GM12878 (cell line): ENCODE results near the gene SETBP1. TPM values are rescaled to one million over a fixed set of nuclear protein-coding genes. Genes with fewer than 3 reads are reported as not detected.

Experiments
- ATAC-seq: fragments of 200-7000 bp; cut with Tn5 transposase; 3 replicates; pipeline ENCODE4 v1.9.1; 2020; ENCODE audit warnings: mild to moderate bottlenecking, moderate library complexity
- BruUV-seq: library from RNA; stranded (reverse); fragments of 400-500 nt; replicated peaks from 2 replicates; lab custom pipeline; 2021; lab: Mats Ljungman, UMichigan
- CTCF ChIA-PET: fragments of 300-600 bp; sonication (Branson Sonifier 250); formaldehyde crosslinking; extraction: SDS; loops from one replicate; lab custom pipeline; 2021; ENCODE audit warnings: inconsistent platforms; lab: Yijun Ruan, JAX
- POLR2A ChIA-PET: fragments of 350-600 bp; formaldehyde crosslinking; extraction: SDS; loops from one replicate; lab custom pipeline; 2021; ENCODE audit warnings: inconsistent platforms; lab: Charles Lee
- RAD21 ChIA-PET: fragments of 300-600 bp; sonication (Branson Sonifier 250); formaldehyde crosslinking; loops from one replicate; lab custom pipeline; 2023; ENCODE audit warnings: antibody characterized with exemption; ENCODE audit not compliant: unreplicated experiment; lab: Charles Lee
- SMC1A ChIA-PET: fragments of 300-600 bp; sonication (Branson Sonifier 250); formaldehyde crosslinking; loops from one replicate; lab custom pipeline; 2023; ENCODE audit not compliant: unreplicated experiment, uncharacterized antibody; lab: Charles Lee
- DNase-seq: peaks from one replicate; pipeline ENCODE4 v3.0.0-alpha.2; 2011; ENCODE audit warnings: low read depth, low spot score
- FAIRE-seq: peaks from 3 replicates; lab custom pipeline; 2011; peaks lifted over from hg19 to GRCh38; lab: Jason Lieb, UNC
- H2AFZ ChIP-seq: 2 replicates; pipeline ENCODE4 v1.6.0; 2011; ENCODE audit warnings: low read depth, low read length, control low read depth; ENCODE audit not compliant: control insufficient read depth
- H3K27ac ChIP-seq: 2 replicates; pipeline ENCODE4 v1.5.1; 2011; ENCODE audit warnings: control low read depth; ENCODE audit not compliant: control insufficient read depth, insufficient read depth
- H3K27me3 ChIP-seq, 2 experiments: replicated peaks in 1 of 2; 2 replicates each; pipeline versions ENCODE4 v1.6.0 to v1.6.1; 2011; ENCODE audit warnings: low read length in 1 of 2; ENCODE audit not compliant: control insufficient read depth in 2 of 2, insufficient read depth in 2 of 2
- H3K36me3 ChIP-seq, 2 experiments: 2 replicates each; pipeline ENCODE4 v1.5.1; 2011; ENCODE audit warnings: low read length in 1 of 2; ENCODE audit not compliant: control insufficient read depth in 2 of 2, insufficient read depth in 2 of 2
- H3K4me1 ChIP-seq: 2 replicates; pipeline ENCODE4 v1.6.1; 2011; ENCODE audit warnings: mild to moderate bottlenecking, low read length, moderate library complexity, mixed read lengths; ENCODE audit not compliant: control insufficient read depth, insufficient read depth
- H3K4me2 ChIP-seq: 2 replicates; pipeline ENCODE4 v1.6.0; 2011; ENCODE audit warnings: control low read depth; ENCODE audit not compliant: control insufficient read depth, insufficient read depth
- H3K4me3 ChIP-seq: fragments of 200-600 bp; sonication (generic); 2 replicates; pipeline ENCODE4 v1.5.1; 2016
- H3K79me2 ChIP-seq: 2 replicates; pipeline ENCODE4 v1.6.0; 2011; ENCODE audit warnings: low read length; ENCODE audit not compliant: control insufficient read depth, insufficient read depth
- H3K9ac ChIP-seq: 2 replicates; pipeline ENCODE4 v1.8.0; 2011; ENCODE audit warnings: low read length, control low read depth, mixed read lengths; ENCODE audit not compliant: control insufficient read depth, insufficient read depth
- H3K9me3 ChIP-seq: replicated peaks from 3 replicates; pipeline ENCODE4 v1.5.1; 2011; ENCODE audit warnings: mild to moderate bottlenecking, low read length; ENCODE audit not compliant: control insufficient read depth, insufficient read depth
- H4K20me1 ChIP-seq: 2 replicates; pipeline ENCODE4 v1.6.0; 2011; ENCODE audit not compliant: control insufficient read depth, insufficient read depth
- BCL11A ChIP-seq: IDR thresholded peaks from 2 replicates; pipeline ENCODE4 v1.6.1; 2011; ENCODE audit warnings: low read depth, low read length
- KLF5 ChIP-seq: fragments of 450-650 bp; IDR thresholded peaks from 2 replicates; pipeline ENCODE4 v1.6.1; 2014; ENCODE audit warnings: mild to moderate bottlenecking; ENCODE audit not compliant: partially characterized antibody
- LARP7 ChIP-seq: fragments of 450-650 bp; IDR thresholded peaks from 2 replicates; pipeline ENCODE4 v1.6.1; 2017; ENCODE audit warnings: mild to moderate bottlenecking
- MEF2A ChIP-seq: IDR thresholded peaks from 2 replicates; pipeline ENCODE4 v1.6.1; 2011; ENCODE audit warnings: low read depth, mild to moderate bottlenecking, low read length, moderate library complexity; ENCODE audit not compliant: insufficient read depth
- NBN ChIP-seq: fragments of 450-650 bp; IDR thresholded peaks from 2 replicates; pipeline ENCODE4 v1.6.1; 2016
- SUPT20H ChIP-seq: IDR thresholded peaks from 2 replicates; pipeline ENCODE4 v1.6.1; 2011; ENCODE audit warnings: low read depth, mild to moderate bottlenecking, low read length, moderate library complexity, borderline replicate concordance; ENCODE audit not compliant: control insufficient read depth
- ZNF384 ChIP-seq: IDR thresholded peaks from 2 replicates; pipeline ENCODE4 v1.6.1; 2012; ENCODE audit warnings: low read depth, mild to moderate bottlenecking, low read length, improper control_type of control experiment, borderline replicate concordance
- WGBS: methylation state at CpG from one replicate; pipeline ENCODE4 v1.1.6; 2016; ENCODE audit warnings: low lambda C conversion rate; ENCODE audit not compliant: insufficient replicate concordance, insufficient coverage; ENCODE audit errors: missing lambda C conversion rate; 5-methylcytosine and 5-hydroxymethylcytosine counted together
- in situ Hi-C: fragments of 300-500 bp; cut with MboI; formaldehyde crosslinking; loops from 9 replicates; pipeline ENCODE4 v1.14.3; 2018; ENCODE audit warnings: mixed read lengths
- intact Hi-C: fragments of 100-400 bp; cut with micrococcal nuclease; formaldehyde crosslinking; loops from one replicate; pipeline ENCODE4 v1.14.2; 2022; ENCODE audit not compliant: unreplicated experiment
- polyA plus RNA-seq, 11 experiments: library from polyadenylated mRNA; depleted of rRNA in 4 of 11; unstranded in 6 of 11; stranded (reverse) in 5 of 11; fragments of >200 nt; fragmentation: Nextera tagmentation in 4 of 11; fragmentation: Illumina TruSeq in 1 of 11; extraction: Ambion mirVana in 4 of 11; extraction: Trizol in 1 of 11; gene quantifications; 1 replicate in 1 of 11; 2 replicates in 10 of 11; pipeline versions ENCODE4 v1.2.1 to v1.2.3, GENCODE V29; 2011 to 2016; ENCODE audit warnings: inconsistent platforms in 2 of 11, missing spikeins in 2 of 11, low read depth in 1 of 11
- total RNA-seq, 4 experiments: library from RNA; depleted of rRNA in 3 of 4; stranded (reverse); fragments of >200 nt in 3 of 4; fragmentation: Illumina TruSeq in 1 of 4; extraction: Trizol in 1 of 4; gene quantifications; 2 replicates each; pipeline versions ENCODE4 v1.2.1 to v1.2.3, GENCODE V29; 2013 to 2021
- TF ChIP-seq, protein P1 (sequence below): fragments of 450-650 bp; formaldehyde crosslinking; IDR thresholded peaks from 2 replicates; pipeline ENCODE4 v1.4.0; 2022; ENCODE audit warnings: mild to moderate bottlenecking, moderate library complexity
- TF ChIP-seq, protein P2 (sequence below): fragments of 450-650 bp; formaldehyde crosslinking; IDR thresholded peaks from 2 replicates; pipeline ENCODE4 v1.4.0; 2020; ENCODE audit warnings: mild to moderate bottlenecking, moderate library complexity
- TF ChIP-seq, protein P3 (sequence below): fragments of 450-650 bp; IDR thresholded peaks from 2 replicates; pipeline ENCODE4 v1.6.1; 2017; ENCODE audit warnings: borderline replicate concordance

Gene SETBP1
- total and polyA plus RNA-seq, 10 of the 15 experiments (the other 5 are each of a cell fraction or from before 2014, with no cell fraction given), result 0.99 to 29.7 (median 8.3) TPM

DNA sequence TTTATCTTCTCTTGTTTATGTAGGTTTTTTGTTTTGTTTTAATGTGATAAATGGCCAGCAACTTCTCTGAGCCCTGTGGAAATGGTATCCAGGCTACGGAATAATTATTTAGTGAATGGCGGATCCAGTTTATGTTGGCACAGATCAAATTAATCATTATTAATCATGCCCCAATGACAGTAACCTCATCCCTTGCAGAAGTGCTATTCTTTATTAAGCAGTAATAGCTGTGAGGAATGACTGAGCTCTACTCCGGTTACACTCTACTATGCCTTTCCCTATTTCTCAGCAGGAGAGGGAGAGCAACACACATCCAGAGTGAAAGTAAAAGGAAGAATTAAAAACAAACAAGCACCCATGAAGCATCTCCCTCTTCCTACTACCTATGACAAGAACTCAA, 84.8 kb downstream of the SETBP1 start:
- in situ Hi-C loops, result no loop called here
- RAD21 ChIA-PET, result no interaction called here

DNA sequence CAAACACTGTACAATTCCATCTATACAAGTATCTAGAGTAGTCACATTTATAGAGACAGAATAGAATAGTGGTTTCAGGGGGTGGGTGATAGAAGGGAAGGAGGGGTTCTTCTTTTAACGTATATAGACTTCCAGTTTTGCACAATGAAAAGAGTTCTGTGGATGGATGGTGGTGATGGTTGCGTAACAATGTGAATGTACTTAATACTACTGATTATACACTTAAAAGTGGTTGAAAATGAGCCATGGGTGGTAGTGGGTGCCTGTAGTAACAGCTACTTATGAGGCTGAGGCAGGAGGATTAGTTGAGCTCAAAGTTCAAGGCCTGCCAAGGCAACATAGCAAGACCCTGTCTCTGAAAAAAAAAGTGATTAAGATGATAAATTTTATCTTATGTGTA, 85.8 kb downstream of the SETBP1 start:
- in situ Hi-C loops (no loop called here), intact Hi-C loops (no loop called here)
- no peak overlapping the region for H3K27ac ChIP-seq
- ATAC-seq, result no peak
- H2AFZ ChIP-seq, result no peak overlapping the region
- H3K79me2 ChIP-seq, result no peaks in the 10 kb centered on the region
- ChIA-PET POLR2A (no interaction called here), SMC1A (interaction anchor here (1.7 to 2.3 kb wide), 3 partner anchors 31 to 40 kb away, joined by 5 to 8 read pairs (median 7); no protein-coding TSS in a partner anchor), CTCF (interaction anchor here (1.3 to 1.4 kb wide), 2 partner anchors 30 to 76 kb away, joined by 3 to 4 read pairs; no protein-coding TSS in a partner anchor), RAD21 (no interaction called here)
- no peak overlapping the region for H3K9ac ChIP-seq
- peaks cover 5% of the 10 kb centered on the region; the same call in 1 of the 2 replicates for H3K4me1 ChIP-seq
- no peak for FAIRE-seq
- no peak overlapping the region for H3K4me2 ChIP-seq
- H3K27me3 ChIP-seq, result no peaks in the 10 kb centered on the region
- no peaks in the 10 kb centered on the region; a peak in 2 of 4 replicates for H3K36me3 ChIP-seq
- H3K4me3 ChIP-seq, result no peak overlapping the region
- H3K9me3 ChIP-seq, result no peaks in the 10 kb centered on the region; the same call in 2 of the 3 replicates
- H4K20me1 ChIP-seq, result no peaks in the 10 kb centered on the region
- BruUV-seq, result no TSS peak
- no peak for DNase-seq
- WGBS, result 73% methylated on average over 2 of the region's 2 CpGs
- TF ChIP-seq KLF5, result no peak
- TF ChIP-seq, protein P1, sequence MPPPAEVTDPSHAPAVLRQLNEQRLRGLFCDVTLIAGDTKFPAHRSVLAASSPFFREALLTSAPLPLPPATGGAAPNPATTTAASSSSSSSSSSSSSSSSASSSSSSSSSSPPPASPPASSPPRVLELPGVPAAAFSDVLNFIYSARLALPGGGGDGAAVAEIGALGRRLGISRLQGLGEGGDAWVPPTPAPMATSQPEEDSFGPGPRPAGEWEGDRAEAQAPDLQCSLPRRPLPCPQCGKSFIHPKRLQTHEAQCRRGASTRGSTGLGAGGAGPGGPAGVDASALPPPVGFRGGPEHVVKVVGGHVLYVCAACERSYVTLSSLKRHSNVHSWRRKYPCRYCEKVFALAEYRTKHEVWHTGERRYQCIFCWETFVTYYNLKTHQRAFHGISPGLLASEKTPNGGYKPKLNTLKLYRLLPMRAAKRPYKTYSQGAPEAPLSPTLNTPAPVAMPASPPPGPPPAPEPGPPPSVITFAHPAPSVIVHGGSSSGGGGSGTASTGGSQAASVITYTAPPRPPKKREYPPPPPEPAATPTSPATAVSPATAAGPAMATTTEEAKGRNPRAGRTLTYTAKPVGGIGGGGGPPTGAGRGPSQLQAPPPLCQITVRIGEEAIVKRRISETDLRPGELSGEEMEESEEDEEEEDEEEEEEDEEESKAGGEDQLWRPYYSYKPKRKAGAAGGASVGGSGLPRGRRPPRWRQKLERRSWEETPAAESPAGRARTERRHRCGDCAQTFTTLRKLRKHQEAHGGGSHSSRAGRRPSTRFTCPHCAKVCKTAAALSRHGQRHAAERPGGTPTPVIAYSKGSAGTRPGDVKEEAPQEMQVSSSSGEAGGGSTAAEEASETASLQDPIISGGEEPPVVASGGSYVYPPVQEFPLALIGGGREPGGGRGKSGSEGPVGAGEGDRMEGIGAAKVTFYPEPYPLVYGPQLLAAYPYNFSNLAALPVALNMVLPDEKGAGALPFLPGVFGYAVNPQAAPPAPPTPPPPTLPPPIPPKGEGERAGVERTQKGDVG (CRISPR knock-in tag), result no peak
- TF ChIP-seq, protein P2, sequence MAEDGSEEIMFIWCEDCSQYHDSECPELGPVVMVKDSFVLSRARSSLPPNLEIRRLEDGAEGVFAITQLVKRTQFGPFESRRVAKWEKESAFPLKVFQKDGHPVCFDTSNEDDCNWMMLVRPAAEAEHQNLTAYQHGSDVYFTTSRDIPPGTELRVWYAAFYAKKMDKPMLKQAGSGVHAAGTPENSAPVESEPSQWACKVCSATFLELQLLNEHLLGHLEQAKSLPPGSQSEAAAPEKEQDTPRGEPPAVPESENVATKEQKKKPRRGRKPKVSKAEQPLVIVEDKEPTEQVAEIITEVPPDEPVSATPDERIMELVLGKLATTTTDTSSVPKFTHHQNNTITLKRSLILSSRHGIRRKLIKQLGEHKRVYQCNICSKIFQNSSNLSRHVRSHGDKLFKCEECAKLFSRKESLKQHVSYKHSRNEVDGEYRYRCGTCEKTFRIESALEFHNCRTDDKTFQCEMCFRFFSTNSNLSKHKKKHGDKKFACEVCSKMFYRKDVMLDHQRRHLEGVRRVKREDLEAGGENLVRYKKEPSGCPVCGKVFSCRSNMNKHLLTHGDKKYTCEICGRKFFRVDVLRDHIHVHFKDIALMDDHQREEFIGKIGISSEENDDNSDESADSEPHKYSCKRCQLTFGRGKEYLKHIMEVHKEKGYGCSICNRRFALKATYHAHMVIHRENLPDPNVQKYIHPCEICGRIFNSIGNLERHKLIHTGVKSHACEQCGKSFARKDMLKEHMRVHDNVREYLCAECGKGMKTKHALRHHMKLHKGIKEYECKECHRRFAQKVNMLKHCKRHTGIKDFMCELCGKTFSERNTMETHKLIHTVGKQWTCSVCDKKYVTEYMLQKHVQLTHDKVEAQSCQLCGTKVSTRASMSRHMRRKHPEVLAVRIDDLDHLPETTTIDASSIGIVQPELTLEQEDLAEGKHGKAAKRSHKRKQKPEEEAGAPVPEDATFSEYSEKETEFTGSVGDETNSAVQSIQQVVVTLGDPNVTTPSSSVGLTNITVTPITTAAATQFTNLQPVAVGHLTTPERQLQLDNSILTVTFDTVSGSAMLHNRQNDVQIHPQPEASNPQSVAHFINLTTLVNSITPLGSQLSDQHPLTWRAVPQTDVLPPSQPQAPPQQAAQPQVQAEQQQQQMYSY (CRISPR knock-in tag), result no peak
- TF ChIP-seq BCL11A, result no peak

More for the DNA sequence above, 84.8 kb downstream of the SETBP1 start:
- H3K9me3 ChIP-seq, result no peaks in the 10 kb centered on the region; the same call in 2 of the 3 replicates
- DNase-seq, result no peak
- no peak overlapping the region for H3K9ac ChIP-seq
- H3K36me3 ChIP-seq, result no peaks in the 10 kb centered on the region; a peak in 2 of 4 replicates
- intact Hi-C loops, result no loop called here
- SMC1A ChIA-PET, result interaction anchor here (0.6 to 2.3 kb wide), 6 partner anchors 28 to 120 kb away, joined by 3 to 8 read pairs (median 4); no protein-coding TSS in a partner anchor
- CTCF ChIA-PET, result no interaction called here
- no peak overlapping the region for H3K4me2 ChIP-seq
- H3K4me1 ChIP-seq, result peaks cover 14% of the 10 kb centered on the region
- H3K27me3 ChIP-seq, result no peaks in the 10 kb centered on the region
- BruUV-seq, result no TSS peak
- H3K27ac ChIP-seq, result no peak overlapping the region
- no peak for ATAC-seq
- no peak overlapping the region for H2AFZ ChIP-seq
- TF ChIP-seq ZNF384, result no peak
- TF ChIP-seq MEF2A, result no peak
- TF ChIP-seq LARP7, result no peak
- TF ChIP-seq SUPT20H, result no peak
- TF ChIP-seq, protein P3, sequence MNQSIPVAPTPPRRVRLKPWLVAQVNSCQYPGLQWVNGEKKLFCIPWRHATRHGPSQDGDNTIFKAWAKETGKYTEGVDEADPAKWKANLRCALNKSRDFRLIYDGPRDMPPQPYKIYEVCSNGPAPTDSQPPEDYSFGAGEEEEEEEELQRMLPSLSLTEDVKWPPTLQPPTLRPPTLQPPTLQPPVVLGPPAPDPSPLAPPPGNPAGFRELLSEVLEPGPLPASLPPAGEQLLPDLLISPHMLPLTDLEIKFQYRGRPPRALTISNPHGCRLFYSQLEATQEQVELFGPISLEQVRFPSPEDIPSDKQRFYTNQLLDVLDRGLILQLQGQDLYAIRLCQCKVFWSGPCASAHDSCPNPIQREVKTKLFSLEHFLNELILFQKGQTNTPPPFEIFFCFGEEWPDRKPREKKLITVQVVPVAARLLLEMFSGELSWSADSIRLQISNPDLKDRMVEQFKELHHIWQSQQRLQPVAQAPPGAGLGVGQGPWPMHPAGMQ, result no peak
- no peak for TF ChIP-seq NBN
- H3K4me3 ChIP-seq, result no peak overlapping the region
- POLR2A ChIA-PET, result no interaction called here
- H3K79me2 ChIP-seq, result no peaks in the 10 kb centered on the region
- no peak for FAIRE-seq
- 98% methylated on average over 3 of the region's 3 CpGs for WGBS
- no peaks in the 10 kb centered on the region for H4K20me1 ChIP-seq
